WTC11 (cell line): ENCODE data around the gene TREM1. TPM values are rescaled to one million over a fixed set of nuclear protein-coding genes. Genes with fewer than 3 reads are reported as not detected.

Experiments
- ATAC-seq: fragments of 200-7000 bp; cut with Tn5 transposase; 2 replicates; pipeline ENCODE4 v1.10.0; 2021; ENCODE audit warnings: mild to moderate bottlenecking, moderate library complexity
- CTCF ChIA-PET: fragments of 300-600 bp; sonication (Branson Sonifier 250); formaldehyde crosslinking; loops from one replicate; lab custom pipeline; 2021; ENCODE audit warnings: antibody characterized with exemption; lab: Charles Lee
- POLR2A ChIA-PET: fragments of 350-600 bp; sonication (Branson Sonifier 250); formaldehyde crosslinking; loops from one replicate; lab custom pipeline; 2021; ENCODE audit warnings: antibody characterized with exemption; lab: Charles Lee
- DNase-seq: peaks from one replicate; pipeline ENCODE4 v3.0.0; 2021; ENCODE audit warnings: low spot score
- H3K27ac Mint-ChIP-seq: 2 replicates; pipeline ENCODE4 v1.8.0; 2021; ENCODE audit warnings: mixed read lengths
- H3K27me3 Mint-ChIP-seq: 2 replicates; pipeline ENCODE4 v1.8.0; 2021; ENCODE audit warnings: low read depth, mild to moderate bottlenecking, moderate library complexity, mixed read lengths
- H3K36me3 Mint-ChIP-seq: 2 replicates; pipeline ENCODE4 v1.8.0; 2021; ENCODE audit warnings: mixed read lengths
- H3K4me1 Mint-ChIP-seq: 2 replicates; pipeline ENCODE4 v1.8.0; 2022; ENCODE audit warnings: mixed read lengths
- H3K4me3 Mint-ChIP-seq: 2 replicates; pipeline ENCODE4 v1.8.0; 2021; ENCODE audit warnings: mild to moderate bottlenecking, moderate library complexity, mixed read lengths
- H3K9me3 Mint-ChIP-seq: 2 replicates; pipeline ENCODE4 v1.8.0; 2021; ENCODE audit warnings: mixed read lengths
- ARID4B ChIP-seq: sonication (generic); formaldehyde crosslinking; IDR thresholded peaks from 2 replicates; pipeline ENCODE4 v1.8.0; 2023; ENCODE audit warnings: missing genetic modification reagents, mild to moderate bottlenecking, borderline replicate concordance
- ELF4 ChIP-seq: sonication (generic); formaldehyde crosslinking; IDR thresholded peaks from 2 replicates; pipeline ENCODE4 v1.8.1; 2022; ENCODE audit warnings: low read depth, mild to moderate bottlenecking, moderate library complexity, missing genetic modification reagents
- EMX1 ChIP-seq: fragments of 250-450 bp; sonication (Bioruptor Pico); IDR thresholded peaks from 2 replicates; pipeline ENCODE4 v1.8.0; 2021; ENCODE audit warnings: mild to moderate bottlenecking
- ESRRA ChIP-seq: sonication (generic); formaldehyde crosslinking; IDR thresholded peaks from 2 replicates; pipeline ENCODE4 v1.8.1; 2022; ENCODE audit warnings: mild to moderate bottlenecking, missing genetic modification reagents, borderline replicate concordance
- FOXK1 ChIP-seq: sonication (generic); formaldehyde crosslinking; IDR thresholded peaks from 2 replicates; pipeline ENCODE4 v1.8.0; 2022; ENCODE audit warnings: mild to moderate bottlenecking, moderate library complexity, missing genetic modification reagents
- JAZF1 ChIP-seq: fragments of 250-450 bp; sonication (Bioruptor Pico); IDR thresholded peaks from 2 replicates; pipeline ENCODE4 v1.9.0; 2021; ENCODE audit warnings: moderate library complexity, mild to moderate bottlenecking, inconsistent platforms
- JUN ChIP-seq: sonication (generic); formaldehyde crosslinking; IDR thresholded peaks from 2 replicates; pipeline ENCODE4 v1.8.0; 2023; ENCODE audit warnings: mild to moderate bottlenecking, missing genetic modification reagents
- MLX ChIP-seq: sonication (generic); formaldehyde crosslinking; IDR thresholded peaks from 2 replicates; pipeline ENCODE4 v1.8.1; 2023; ENCODE audit warnings: mild to moderate bottlenecking, missing genetic modification reagents, moderate library complexity
- MXD4 ChIP-seq: fragments of 250-450 bp; sonication (Bioruptor Pico); IDR thresholded peaks from 2 replicates; pipeline ENCODE4 v1.8.0; 2021; ENCODE audit warnings: mild to moderate bottlenecking, moderate library complexity, borderline replicate concordance
- NFE2L1 ChIP-seq: sonication (generic); formaldehyde crosslinking; IDR thresholded peaks from 2 replicates; pipeline ENCODE4 v1.8.1; 2023; ENCODE audit warnings: missing genetic modification reagents
- OVOL2 ChIP-seq: fragments of 250-450 bp; sonication (Bioruptor Pico); IDR thresholded peaks from 2 replicates; pipeline ENCODE4 v1.9.0; 2021; ENCODE audit warnings: mild to moderate bottlenecking, borderline replicate concordance
- PRRX2 ChIP-seq: fragments of 250-450 bp; sonication (Bioruptor Pico); IDR thresholded peaks from 2 replicates; pipeline ENCODE4 v1.8.0; 2021; ENCODE audit warnings: mild to moderate bottlenecking
- RELA ChIP-seq: sonication (generic); formaldehyde crosslinking; IDR thresholded peaks from 2 replicates; pipeline ENCODE4 v1.8.1; 2022; ENCODE audit warnings: missing genetic modification reagents, mild to moderate bottlenecking, borderline replicate concordance
- SP1 ChIP-seq: sonication (generic); formaldehyde crosslinking; conservative IDR thresholded peaks from 2 replicates; pipeline ENCODE4 v1.8.1; 2022; ENCODE audit warnings: missing genetic modification reagents
- ZNF317 ChIP-seq: sonication (generic); formaldehyde crosslinking; IDR thresholded peaks from 2 replicates; pipeline ENCODE4 v1.8.1; 2023; ENCODE audit warnings: low read depth, mild to moderate bottlenecking, moderate library complexity, missing genetic modification reagents, borderline replicate concordance
- total RNA-seq: library from RNA; stranded (reverse); gene quantifications from 3 replicates; pipeline ENCODE4 v1.2.3, GENCODE V29; 2021
- TF ChIP-seq, protein P1 (sequence below): fragments of 250-450 bp; sonication (Bioruptor Pico); IDR thresholded peaks from 2 replicates; pipeline ENCODE4 v1.9.0; 2021; ENCODE audit warnings: mild to moderate bottlenecking
- TF ChIP-seq, protein P2 (sequence below): sonication (generic); formaldehyde crosslinking; IDR thresholded peaks from 2 replicates; pipeline ENCODE4 v1.8.1; 2022; ENCODE audit warnings: mild to moderate bottlenecking, moderate library complexity, missing genetic modification reagents
- TF ChIP-seq, protein P3 (sequence below): fragments of 250-450 bp; sonication (Bioruptor Pico); IDR thresholded peaks from 2 replicates; pipeline ENCODE4 v1.9.0; 2021; ENCODE audit warnings: mild to moderate bottlenecking, borderline replicate concordance

The TREM1 gene
- total RNA-seq, 1 experiment from 2014 or later: not detected

- TF ChIP-seq FOXK1 (CRISPR knock-in tag) (no peak), RELA (no peak), SP1 (CRISPR knock-in tag) (no peak), ARID4B (CRISPR knock-in tag) (no peak), OVOL2 (CRISPR knock-in tag) (no peak)
- TF ChIP-seq, protein P1, sequence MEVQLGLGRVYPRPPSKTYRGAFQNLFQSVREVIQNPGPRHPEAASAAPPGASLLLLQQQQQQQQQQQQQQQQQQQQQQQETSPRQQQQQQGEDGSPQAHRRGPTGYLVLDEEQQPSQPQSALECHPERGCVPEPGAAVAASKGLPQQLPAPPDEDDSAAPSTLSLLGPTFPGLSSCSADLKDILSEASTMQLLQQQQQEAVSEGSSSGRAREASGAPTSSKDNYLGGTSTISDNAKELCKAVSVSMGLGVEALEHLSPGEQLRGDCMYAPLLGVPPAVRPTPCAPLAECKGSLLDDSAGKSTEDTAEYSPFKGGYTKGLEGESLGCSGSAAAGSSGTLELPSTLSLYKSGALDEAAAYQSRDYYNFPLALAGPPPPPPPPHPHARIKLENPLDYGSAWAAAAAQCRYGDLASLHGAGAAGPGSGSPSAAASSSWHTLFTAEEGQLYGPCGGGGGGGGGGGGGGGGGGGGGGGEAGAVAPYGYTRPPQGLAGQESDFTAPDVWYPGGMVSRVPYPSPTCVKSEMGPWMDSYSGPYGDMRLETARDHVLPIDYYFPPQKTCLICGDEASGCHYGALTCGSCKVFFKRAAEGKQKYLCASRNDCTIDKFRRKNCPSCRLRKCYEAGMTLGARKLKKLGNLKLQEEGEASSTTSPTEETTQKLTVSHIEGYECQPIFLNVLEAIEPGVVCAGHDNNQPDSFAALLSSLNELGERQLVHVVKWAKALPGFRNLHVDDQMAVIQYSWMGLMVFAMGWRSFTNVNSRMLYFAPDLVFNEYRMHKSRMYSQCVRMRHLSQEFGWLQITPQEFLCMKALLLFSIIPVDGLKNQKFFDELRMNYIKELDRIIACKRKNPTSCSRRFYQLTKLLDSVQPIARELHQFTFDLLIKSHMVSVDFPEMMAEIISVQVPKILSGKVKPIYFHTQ (CRISPR knock-in tag): no peak
These were observed 46.6 kb upstream of the TREM1 start (continued) for GRCh38 chr6:41332842-41333736.

DNA sequence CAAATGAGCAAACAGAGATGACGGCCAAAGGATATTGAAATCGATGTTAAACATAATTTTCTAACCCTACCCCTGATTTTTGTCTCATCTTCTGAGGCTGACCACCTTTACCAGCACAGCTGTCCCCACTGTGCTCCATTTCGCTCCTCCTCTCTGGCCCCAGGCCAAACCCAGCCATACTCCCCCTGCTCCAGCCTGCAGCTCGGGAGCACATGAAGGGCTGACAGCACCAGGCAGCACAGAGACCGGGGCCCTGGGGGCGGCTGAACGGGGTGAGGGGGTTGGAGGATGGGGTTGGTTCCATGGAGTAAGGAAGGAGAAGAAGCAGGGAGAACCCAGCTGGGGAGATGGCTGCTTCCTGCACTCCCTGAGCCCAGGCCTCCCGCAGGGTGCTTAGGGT is 45.8 kb upstream of the TREM1 start:
- DNase-seq (no peak), ATAC-seq (no peak)
- no peaks in the 10 kb centered on the region for H3K9me3 Mint-ChIP-seq
- no peak overlapping the region for H3K4me3 Mint-ChIP-seq
- no peak overlapping the region for H3K27ac Mint-ChIP-seq
- no peak for TF ChIP-seq MLX (CRISPR knock-in tag)
- TF ChIP-seq EMX1 (CRISPR knock-in tag): no peak
- TF ChIP-seq ELF4: no peak
- TF ChIP-seq ESRRA (CRISPR knock-in tag): no peak
- TF ChIP-seq, protein P2, sequence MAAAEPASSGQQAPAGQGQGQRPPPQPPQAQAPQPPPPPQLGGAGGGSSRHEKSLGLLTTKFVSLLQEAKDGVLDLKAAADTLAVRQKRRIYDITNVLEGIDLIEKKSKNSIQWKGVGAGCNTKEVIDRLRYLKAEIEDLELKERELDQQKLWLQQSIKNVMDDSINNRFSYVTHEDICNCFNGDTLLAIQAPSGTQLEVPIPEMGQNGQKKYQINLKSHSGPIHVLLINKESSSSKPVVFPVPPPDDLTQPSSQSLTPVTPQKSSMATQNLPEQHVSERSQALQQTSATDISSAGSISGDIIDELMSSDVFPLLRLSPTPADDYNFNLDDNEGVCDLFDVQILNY (CRISPR knock-in tag): no peak
- no peak for TF ChIP-seq JAZF1 (CRISPR knock-in tag)
- no peak for TF ChIP-seq NFE2L1
- TF ChIP-seq, protein P3, sequence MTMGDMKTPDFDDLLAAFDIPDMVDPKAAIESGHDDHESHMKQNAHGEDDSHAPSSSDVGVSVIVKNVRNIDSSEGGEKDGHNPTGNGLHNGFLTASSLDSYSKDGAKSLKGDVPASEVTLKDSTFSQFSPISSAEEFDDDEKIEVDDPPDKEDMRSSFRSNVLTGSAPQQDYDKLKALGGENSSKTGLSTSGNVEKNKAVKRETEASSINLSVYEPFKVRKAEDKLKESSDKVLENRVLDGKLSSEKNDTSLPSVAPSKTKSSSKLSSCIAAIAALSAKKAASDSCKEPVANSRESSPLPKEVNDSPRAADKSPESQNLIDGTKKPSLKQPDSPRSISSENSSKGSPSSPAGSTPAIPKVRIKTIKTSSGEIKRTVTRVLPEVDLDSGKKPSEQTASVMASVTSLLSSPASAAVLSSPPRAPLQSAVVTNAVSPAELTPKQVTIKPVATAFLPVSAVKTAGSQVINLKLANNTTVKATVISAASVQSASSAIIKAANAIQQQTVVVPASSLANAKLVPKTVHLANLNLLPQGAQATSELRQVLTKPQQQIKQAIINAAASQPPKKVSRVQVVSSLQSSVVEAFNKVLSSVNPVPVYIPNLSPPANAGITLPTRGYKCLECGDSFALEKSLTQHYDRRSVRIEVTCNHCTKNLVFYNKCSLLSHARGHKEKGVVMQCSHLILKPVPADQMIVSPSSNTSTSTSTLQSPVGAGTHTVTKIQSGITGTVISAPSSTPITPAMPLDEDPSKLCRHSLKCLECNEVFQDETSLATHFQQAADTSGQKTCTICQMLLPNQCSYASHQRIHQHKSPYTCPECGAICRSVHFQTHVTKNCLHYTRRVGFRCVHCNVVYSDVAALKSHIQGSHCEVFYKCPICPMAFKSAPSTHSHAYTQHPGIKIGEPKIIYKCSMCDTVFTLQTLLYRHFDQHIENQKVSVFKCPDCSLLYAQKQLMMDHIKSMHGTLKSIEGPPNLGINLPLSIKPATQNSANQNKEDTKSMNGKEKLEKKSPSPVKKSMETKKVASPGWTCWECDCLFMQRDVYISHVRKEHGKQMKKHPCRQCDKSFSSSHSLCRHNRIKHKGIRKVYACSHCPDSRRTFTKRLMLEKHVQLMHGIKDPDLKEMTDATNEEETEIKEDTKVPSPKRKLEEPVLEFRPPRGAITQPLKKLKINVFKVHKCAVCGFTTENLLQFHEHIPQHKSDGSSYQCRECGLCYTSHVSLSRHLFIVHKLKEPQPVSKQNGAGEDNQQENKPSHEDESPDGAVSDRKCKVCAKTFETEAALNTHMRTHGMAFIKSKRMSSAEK (CRISPR knock-in tag): no peak
- no peak for TF ChIP-seq JUN (CRISPR knock-in tag)
- no peak for TF ChIP-seq PRRX2 (CRISPR knock-in tag)
- no peak for TF ChIP-seq ZNF317
- TF ChIP-seq RELA: no peak
- TF ChIP-seq MXD4 (CRISPR knock-in tag): no peak
- H3K27me3 Mint-ChIP-seq: peaks cover 7% of the 10 kb centered on the region
- 0 out of 2 replicates have a peak, but pooled peaks cover 3% of the 10 kb centered on the region for H3K4me1 Mint-ChIP-seq
- H3K36me3 Mint-ChIP-seq: no peaks in the 10 kb centered on the region
- CTCF ChIA-PET: interaction anchor here (1.0 to 4.1 kb wide), 3 partner anchors 14 to 455 kb away, joined by 3 to 14 read pairs (median 3); partner anchors contain the start of gene TOMM6
- POLR2A ChIA-PET: no interaction called here
